HG02870 (cell line): ENCODE results near the gene RPL13A.

ENCODE experiments used
- ATAC-seq: cut with Tn5 transposase; IDR thresholded peaks from one replicate; pipeline ENCODE4 v1.9.1; 2021; ENCODE audit warnings: mild to moderate bottlenecking, moderate library complexity; ENCODE audit not compliant: unreplicated experiment

Gene RPL13A

GRCh38 chr19:49479975-49480628 lies 7.3 kb upstream of the RPL13A start:
- no peak for ATAC-seq

- no peak for ATAC-seq
Observed at GRCh38 chr19:49481020-49481683, 6.3 kb upstream of the RPL13A start.

- ATAC-seq: no peak
Observed at GRCh38 chr19:49486232-49486631, 1.2 kb upstream of the RPL13A start.

- ATAC-seq: no peak
Observed at GRCh38 chr19:49486710-49487276, 615 bp upstream of the RPL13A start.

GRCh38 chr19:49488046-49488862 lies 846 bp downstream of the RPL13A start:
- ATAC-seq: no peak

- ATAC-seq: no peak
Observed at GRCh38 chr19:49488863-49489537, 1.6 kb downstream of the RPL13A start.

GRCh38 chr19:49489601-49490167 lies 2.3 kb downstream of the RPL13A start:
- ATAC-seq: no peak

GRCh38 chr19:49490287-49491029 lies 3.0 kb downstream of the RPL13A start:
- ATAC-seq: no peak

GRCh38 chr19:49491030-49491803 lies 3.8 kb downstream of the RPL13A start:
- ATAC-seq: no peak

GRCh38 chr19:49491804-49492572 lies 4.6 kb downstream of the RPL13A start:
- no peak for ATAC-seq

- ATAC-seq: no peak
Observed at GRCh38 chr19:49492573-49493405, 5.4 kb downstream of the RPL13A start.

- ATAC-seq: no peak
Observed at GRCh38 chr19:49496574-49497008, 9.2 kb downstream of the RPL13A start.

GRCh38 chr19:49497047-49497788 lies 9.8 kb downstream of the RPL13A start:
- ATAC-seq: no peak

- no peak for ATAC-seq
Observed at GRCh38 chr19:49497789-49498103, 10.3 kb downstream of the RPL13A start.

GRCh38 chr19:49498475-49498874 lies 11.1 kb downstream of the RPL13A start:
- no peak for ATAC-seq

GRCh38 chr19:49499030-49499670 lies 11.7 kb downstream of the RPL13A start:
- ATAC-seq: no peak
